ENCODE results near the gene FAM89A. TPM values are rescaled to one million over a fixed set of nuclear protein-coding genes. Genes with fewer than 3 reads are reported as not detected.
A peak's percentile ranks its signal among the peaks of the same experiment; 100 is the strongest.

FAM89A gene
- total RNA-seq, 1 experiment from 2014 or later, result 7.5 TPM

DNA sequence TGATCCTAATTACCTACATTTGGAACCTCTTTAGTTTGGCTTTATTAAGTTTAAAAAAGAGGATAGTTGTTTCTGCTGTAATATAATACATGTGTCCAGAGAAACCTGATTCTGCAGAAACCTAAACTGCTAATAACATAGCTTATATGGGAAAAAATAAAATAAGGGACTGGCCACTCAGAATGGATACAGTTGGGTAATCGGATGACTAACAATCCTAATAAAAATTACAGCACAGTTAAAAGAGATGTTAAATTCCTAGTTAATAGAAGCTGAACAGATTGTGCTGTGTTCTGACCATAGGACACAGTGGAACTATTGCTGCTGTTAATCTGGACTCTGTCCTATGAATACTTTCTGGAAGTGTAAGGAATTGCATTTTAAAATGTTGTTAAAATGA is 45.2 kb downstream of the FAM89A start:
- H3K9me3 ChIP-seq (ENCODE audit: low read length), result no peaks in the 10 kb centered on the region
- BruUV-seq (replicated peaks), result no TSS peak
- intact Hi-C loops (cut with micrococcal nuclease), result no loop called here
- DNase-seq (no peak), ATAC-seq (peak; percentile 87)
- H3K27me3 ChIP-seq (ENCODE audit: low read length), result no peaks in the 10 kb centered on the region
- H3K27ac ChIP-seq (ENCODE audit: low read length), result no peak overlapping the region
- ChIA-PET CTCF (no interaction called here), POLR2A (ENCODE audit: unreplicated experiment) (no interaction called here)
- no peak overlapping the region for H2AFZ ChIP-seq (ENCODE audit: low read length)
- no peak overlapping the region for H3K4me3 ChIP-seq (ENCODE audit: low read length)
- peaks cover 1% of the 10 kb centered on the region; the same call in 1 of the 2 replicates for H4K20me1 ChIP-seq (ENCODE audit: low read length)
- H3K79me2 ChIP-seq (ENCODE audit: low read length), result peaks cover 13% of the 10 kb centered on the region
- H3F3A ChIP-seq (ENCODE audit: low read length, unreplicated experiment), result no peaks in the 10 kb centered on the region
- H3K4me2 ChIP-seq (ENCODE audit: low read length), result no peak overlapping the region
- TF ChIP-seq EZH2 (IDR thresholded peaks at IDR 0.05; ENCODE audit: low read length, unreplicated experiment) (no peak), CTCF (conservative IDR thresholded peaks at IDR 0.05; ENCODE audit: low read depth, low read length) (no peak), EZH2phosphoT487 (IDR thresholded peaks at IDR 0.05; ENCODE audit: borderline replicate concordance, low read length) (no peak)
- peaks cover 62% of the 10 kb centered on the region for H3K36me3 ChIP-seq (ENCODE audit: low read depth, low read length)
- no peak overlapping the region for H3K9ac ChIP-seq (ENCODE audit: low read length)
- peaks cover 9% of the 10 kb centered on the region for H3K4me1 ChIP-seq (ENCODE audit: insufficient read depth, low read length)
- no peaks in the 10 kb centered on the region for H3K9me2 ChIP-seq (replicated peaks; ENCODE audit: low read length)

DNA sequence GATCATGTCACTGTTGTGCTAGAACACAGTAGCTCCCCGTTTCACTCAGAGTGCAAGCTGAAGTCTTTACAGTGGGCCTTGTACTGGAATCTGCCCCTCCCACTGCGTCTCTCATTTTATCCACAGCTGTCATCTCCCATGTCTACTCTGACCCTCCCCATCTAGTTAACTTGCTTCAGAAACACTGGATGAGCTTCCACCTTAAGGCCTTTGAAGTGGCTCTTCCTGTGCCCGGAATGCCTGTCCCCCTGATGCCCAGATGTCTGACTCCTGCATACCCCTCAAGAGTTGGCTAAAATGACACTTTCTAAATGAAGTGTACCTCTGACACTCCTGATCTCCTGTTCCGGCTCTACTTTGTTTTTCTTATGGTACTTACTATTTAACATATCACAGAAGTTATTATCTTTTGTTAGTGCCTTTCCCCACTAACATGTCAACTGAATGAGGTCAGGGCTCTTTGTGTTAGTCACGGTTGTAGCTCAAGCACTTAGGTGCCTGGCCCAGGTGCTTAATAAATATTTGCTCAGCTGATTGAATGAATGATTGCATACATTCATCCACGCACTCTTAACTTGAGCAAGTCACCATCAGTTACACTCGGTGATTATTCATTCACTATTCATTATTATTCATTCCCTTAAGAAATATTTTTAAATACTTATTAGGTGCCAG is 47.8 kb downstream of the FAM89A start:
- peak; percentile 66 for DNase-seq
- intact Hi-C loops (cut with micrococcal nuclease), result no loop called here
- Histone ChIP-seq H3F3A (ENCODE audit: low read length, unreplicated experiment) (no peaks in the 10 kb centered on the region), H3K27ac (ENCODE audit: low read length) (no peak overlapping the region), H3K79me2 (ENCODE audit: low read length) (peaks cover 38% of the 10 kb centered on the region), H3K9ac (ENCODE audit: low read length) (no peak overlapping the region), H3K4me3 (ENCODE audit: low read length) (no peak overlapping the region), H3K9me2 (replicated peaks; ENCODE audit: low read length) (no peaks in the 10 kb centered on the region), H3K9me3 (ENCODE audit: low read length) (no peaks in the 10 kb centered on the region), H3K4me2 (ENCODE audit: low read length) (no peak overlapping the region), H2AFZ (ENCODE audit: low read length) (no peak overlapping the region), H3K27me3 (ENCODE audit: low read length) (no peaks in the 10 kb centered on the region), H3K36me3 (ENCODE audit: low read depth, low read length) (peaks cover 44% of the 10 kb centered on the region), H4K20me1 (ENCODE audit: low read length) (peaks cover 5% of the 10 kb centered on the region; the same call in 1 of the 2 replicates), H3K4me1 (ENCODE audit: insufficient read depth, low read length) (peaks cover 13% of the 10 kb centered on the region)
- POLR2A ChIA-PET (ENCODE audit: unreplicated experiment), result no interaction called here
- CTCF ChIA-PET, result no interaction called here
- no TSS peak for BruUV-seq (replicated peaks)
- TF ChIP-seq CTCF (conservative IDR thresholded peaks at IDR 0.05; ENCODE audit: low read depth, low read length), result no peak
- TF ChIP-seq EZH2phosphoT487 (IDR thresholded peaks at IDR 0.05; ENCODE audit: borderline replicate concordance, low read length), result no peak
- TF ChIP-seq EZH2 (IDR thresholded peaks at IDR 0.05; ENCODE audit: low read length, unreplicated experiment), result no peak
- no peak for ATAC-seq

DNA sequence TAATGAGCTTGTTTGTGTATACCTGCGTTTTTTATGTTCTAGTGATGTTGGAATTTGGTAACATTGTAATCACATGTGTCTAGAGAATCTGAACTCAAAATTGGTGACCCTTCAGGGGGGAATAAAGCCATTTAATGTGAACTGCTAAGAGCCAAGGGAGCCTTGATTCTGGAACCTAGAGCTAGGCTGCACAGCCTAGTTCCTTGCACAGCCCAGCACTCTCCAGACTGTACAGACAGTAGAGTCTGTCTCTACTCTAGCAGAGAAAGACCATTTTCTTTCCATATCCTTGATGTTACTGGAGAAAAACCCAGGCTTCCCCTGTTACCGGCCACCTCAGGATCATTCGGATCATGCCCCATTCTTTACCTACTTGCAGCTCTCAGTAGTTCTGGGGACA is 52.6 kb downstream of the FAM89A start:
- Histone ChIP-seq H3F3A (ENCODE audit: low read length, unreplicated experiment) (no peaks in the 10 kb centered on the region), H3K4me2 (ENCODE audit: low read length) (peak overlapping the region; percentile 20), H3K79me2 (ENCODE audit: low read length) (peaks cover 55% of the 10 kb centered on the region), H4K20me1 (ENCODE audit: low read length) (peaks cover 11% of the 10 kb centered on the region; the same call in 1 of the 2 replicates), H3K9me3 (ENCODE audit: low read length) (no peaks in the 10 kb centered on the region), H3K4me3 (ENCODE audit: low read length) (no peak overlapping the region), H3K4me1 (ENCODE audit: insufficient read depth, low read length) (peaks cover 15% of the 10 kb centered on the region), H2AFZ (ENCODE audit: low read length) (no peak overlapping the region), H3K27me3 (ENCODE audit: low read length) (no peaks in the 10 kb centered on the region), H3K27ac (ENCODE audit: low read length) (no peak overlapping the region), H3K9ac (ENCODE audit: low read length) (no peak overlapping the region), H3K9me2 (replicated peaks; ENCODE audit: low read length) (no peaks in the 10 kb centered on the region), H3K36me3 (ENCODE audit: low read depth, low read length) (peaks cover 24% of the 10 kb centered on the region; the same call in 1 of the 2 replicates)
- ChIA-PET CTCF (no interaction called here), POLR2A (ENCODE audit: unreplicated experiment) (no interaction called here)
- TF ChIP-seq EZH2phosphoT487 (IDR thresholded peaks at IDR 0.05; ENCODE audit: borderline replicate concordance, low read length) (no peak), EZH2 (IDR thresholded peaks at IDR 0.05; ENCODE audit: low read length, unreplicated experiment) (no peak), CTCF (conservative IDR thresholded peaks at IDR 0.05; ENCODE audit: low read depth, low read length) (no peak)
- ATAC-seq, result no peak
- intact Hi-C loops (cut with micrococcal nuclease), result no loop called here
- DNase-seq, result no peak
- BruUV-seq (replicated peaks), result no TSS peak

All from PC-3 (cell line).